Measurements from ENCODE around the gene IRX2.

Gene IRX2

GRCh38 chr5:2740051-2740875 lies 11.2 kb downstream of the IRX2 start:
- no peak for DNase-seq

- DNase-seq: no peak
Observed at GRCh38 chr5:2739360-2740050, 12.0 kb downstream of the IRX2 start.

GRCh38 chr5:2738700-2739359 lies 12.6 kb downstream of the IRX2 start:
- DNase-seq: no peak

GRCh38 chr5:2738156-2738699 lies 13.2 kb downstream of the IRX2 start:
- no peak for DNase-seq

GRCh38 chr5:2737273-2738155 lies 14.0 kb downstream of the IRX2 start:
- DNase-seq: no peak

- no peak for DNase-seq
Observed at GRCh38 chr5:2736872-2737271, 14.6 kb downstream of the IRX2 start.

- DNase-seq: no peak
Observed at GRCh38 chr5:2735996-2736395, 15.5 kb downstream of the IRX2 start.

- DNase-seq: no peak
Observed at GRCh38 chr5:2732850-2733249, 18.6 kb downstream of the IRX2 start.

GRCh38 chr5:2732004-2732403 lies 19.5 kb downstream of the IRX2 start:
- no peak for DNase-seq

GRCh38 chr5:2729189-2729588 lies 22.3 kb downstream of the IRX2 start:
- no peak for DNase-seq

GRCh38 chr5:2727550-2727949 lies 23.9 kb downstream of the IRX2 start:
- DNase-seq: no peak

- DNase-seq: no peak
Observed at GRCh38 chr5:2725980-2726765, 25.3 kb downstream of the IRX2 start.

GRCh38 chr5:2724831-2725230 lies 26.6 kb downstream of the IRX2 start:
- no peak for DNase-seq

GRCh38 chr5:2724031-2724581 lies 27.4 kb downstream of the IRX2 start:
- DNase-seq: no peak

- no peak for DNase-seq
Observed at GRCh38 chr5:2722901-2723300, 28.6 kb downstream of the IRX2 start.

- no peak for DNase-seq
Observed at GRCh38 chr5:2721385-2722138, 29.9 kb downstream of the IRX2 start.

GRCh38 chr5:2719332-2719731 lies 32.1 kb downstream of the IRX2 start:
- DNase-seq: no peak

- no peak for DNase-seq
Observed at GRCh38 chr5:2718115-2718514, 33.4 kb downstream of the IRX2 start.

GRCh38 chr5:2715856-2716255 lies 35.6 kb downstream of the IRX2 start:
- no peak for DNase-seq

- no peak for DNase-seq
Observed at GRCh38 chr5:2714805-2715204, 36.7 kb downstream of the IRX2 start.

GRCh38 chr5:2714026-2714425 lies 37.5 kb downstream of the IRX2 start:
- no peak for DNase-seq

Measured in SW 1271 (cell line).